Measurements from ENCODE around the gene OR52N5.

OR52N5 gene

GRCh38 chr11:5727691-5728090, 55.5 kb downstream of the OR52N5 start:
- no peak for DNase-seq (ENCODE audit: low read depth, low spot score)
- no peak overlapping the region for H3K4me3 ChIP-seq (ENCODE audit: low read length)

- H3K4me3 ChIP-seq (ENCODE audit: low read length), result no peak overlapping the region
- DNase-seq (ENCODE audit: low read depth, low spot score), result no peak
Measured at GRCh38 chr11:5726351-5726750, 56.8 kb downstream of the OR52N5 start.
